ENCODE data around the gene BRINP3. TPM values are rescaled to one million over a fixed set of nuclear protein-coding genes. Genes with fewer than 3 reads are reported as not detected.

The BRINP3 gene
- total RNA-seq, 1 experiment from 2014 or later = not detected

DNA sequence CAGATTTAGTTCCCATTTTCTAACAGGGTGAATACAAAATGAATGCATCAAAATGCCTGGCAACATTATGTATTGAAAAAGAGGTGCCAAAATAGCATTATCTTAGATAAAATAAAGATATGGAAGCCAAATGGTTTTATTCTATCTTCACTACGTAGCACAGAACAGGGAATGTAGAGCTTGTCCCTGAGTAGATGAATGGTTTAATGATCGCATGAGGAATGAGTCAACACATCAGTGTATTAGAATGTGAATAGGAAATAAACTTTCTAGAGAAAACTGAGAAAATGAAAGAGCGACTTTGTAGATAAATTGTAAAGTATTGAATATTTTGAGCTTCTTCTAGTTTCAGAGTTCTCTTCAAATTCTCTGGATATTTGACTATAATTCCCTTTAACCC is 74.3 kb downstream of the BRINP3 start:
- TF ChIP-seq, protein P1, sequence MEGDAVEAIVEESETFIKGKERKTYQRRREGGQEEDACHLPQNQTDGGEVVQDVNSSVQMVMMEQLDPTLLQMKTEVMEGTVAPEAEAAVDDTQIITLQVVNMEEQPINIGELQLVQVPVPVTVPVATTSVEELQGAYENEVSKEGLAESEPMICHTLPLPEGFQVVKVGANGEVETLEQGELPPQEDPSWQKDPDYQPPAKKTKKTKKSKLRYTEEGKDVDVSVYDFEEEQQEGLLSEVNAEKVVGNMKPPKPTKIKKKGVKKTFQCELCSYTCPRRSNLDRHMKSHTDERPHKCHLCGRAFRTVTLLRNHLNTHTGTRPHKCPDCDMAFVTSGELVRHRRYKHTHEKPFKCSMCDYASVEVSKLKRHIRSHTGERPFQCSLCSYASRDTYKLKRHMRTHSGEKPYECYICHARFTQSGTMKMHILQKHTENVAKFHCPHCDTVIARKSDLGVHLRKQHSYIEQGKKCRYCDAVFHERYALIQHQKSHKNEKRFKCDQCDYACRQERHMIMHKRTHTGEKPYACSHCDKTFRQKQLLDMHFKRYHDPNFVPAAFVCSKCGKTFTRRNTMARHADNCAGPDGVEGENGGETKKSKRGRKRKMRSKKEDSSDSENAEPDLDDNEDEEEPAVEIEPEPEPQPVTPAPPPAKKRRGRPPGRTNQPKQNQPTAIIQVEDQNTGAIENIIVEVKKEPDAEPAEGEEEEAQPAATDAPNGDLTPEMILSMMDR (conservative IDR thresholded peaks at IDR 0.05) = no peak
- H3K79me2 ChIP-seq (ENCODE audit: insufficient read depth, low read length) = no peaks in the 10 kb centered on the region
- H3K14ac ChIP-seq (ENCODE audit: insufficient read depth, low read length) = no peak overlapping the region
- no peak overlapping the region for H3K18ac ChIP-seq (ENCODE audit: insufficient read length, low read depth, low read length)
- H3K79me1 ChIP-seq (ENCODE audit: insufficient read depth, low read depth, low read length, poor library complexity, severe bottlenecking) = no peaks in the 10 kb centered on the region
- Mint-ChIP-seq H3K4me3 (no peak overlapping the region), H3K27ac (no peak overlapping the region), H3K4me1 (no peaks in the 10 kb centered on the region), H3K36me3 (ENCODE audit: insufficient read depth in 1 of 3, low read depth in 3 of 3) (no peaks in the 10 kb centered on the region), H3K27me3 (ENCODE audit: low read depth) (no peaks in the 10 kb centered on the region), H3K9me3 (no peaks in the 10 kb centered on the region)
- H2AFZ ChIP-seq (ENCODE audit: low read length) = no peak overlapping the region
- DNase-seq = no peak
- no peak overlapping the region for H4K91ac ChIP-seq (ENCODE audit: insufficient read length, low read depth, low read length)
- H4K5ac ChIP-seq (ENCODE audit: insufficient read length, low read depth, low read length) = no peak overlapping the region
- no peak overlapping the region for H3K4me2 ChIP-seq (ENCODE audit: insufficient read depth, insufficient read length, low read length)
- H3K23me2 ChIP-seq (ENCODE audit: insufficient read length, low read depth, low read length, poor library complexity, severe bottlenecking) = no peaks in the 10 kb centered on the region
- no peak overlapping the region for H2AK5ac ChIP-seq (ENCODE audit: insufficient read length, low read length)
- H4K8ac ChIP-seq (replicated peaks; ENCODE audit: insufficient read length, low read depth, low read length) = no peak overlapping the region
- no peak overlapping the region for H2BK20ac ChIP-seq (ENCODE audit: low read depth, low read length, poor library complexity, severe bottlenecking)
- H3T11ph ChIP-seq (ENCODE audit: low read length) = no peak overlapping the region
- H3K23ac ChIP-seq (ENCODE audit: insufficient read length, low read depth, low read length) = no peak overlapping the region
- no peak overlapping the region for H2BK12ac ChIP-seq (ENCODE audit: insufficient read length, low read depth, low read length)
- no peak overlapping the region for H3K9ac ChIP-seq (ENCODE audit: extremely low read depth, insufficient read length, low read length)
- no peak overlapping the region for H3K27ac ChIP-seq (ENCODE audit: insufficient read length, low read depth, low read length)
- H3K4me1 ChIP-seq (ENCODE audit: insufficient read depth, low read length) = no peaks in the 10 kb centered on the region
- no peaks in the 10 kb centered on the region for H4K20me1 ChIP-seq (ENCODE audit: control insufficient read depth, insufficient read depth, insufficient read length)
- no peak overlapping the region for H3K4ac ChIP-seq (ENCODE audit: low read depth, low read length)
- no peaks in the 10 kb centered on the region for H3K9me3 ChIP-seq (ENCODE audit: control insufficient read depth, low read depth, low read length)
- no peak overlapping the region for H2BK15ac ChIP-seq (ENCODE audit: low read depth, low read length)
- no CpG with 5 or more reads among the region's 3 CpGs for WGBS (ENCODE audit: extremely low coverage, insufficient read length, low lambda C conversion rate)
- no peaks in the 10 kb centered on the region for H3K27me3 ChIP-seq (ENCODE audit: insufficient read depth, low read length)
- H2BK120ac ChIP-seq (ENCODE audit: low read depth, low read length, poor library complexity, severe bottlenecking) = no peak overlapping the region
- no peak overlapping the region for H2BK5ac ChIP-seq (ENCODE audit: insufficient read length, low read length)
- no peak overlapping the region for H3K56ac ChIP-seq (ENCODE audit: insufficient read length, low read depth, low read length)
